Esophagus muscularis mucosa (tissue), 4 donors: Measurements from ENCODE around the gene PRKAR2A. TPM values are rescaled to one million over a fixed set of nuclear protein-coding genes. Genes with fewer than 3 reads are reported as not detected.
A peak's percentile ranks its signal among the peaks of the same experiment; 100 is the strongest.

Experiments used
- DNase-seq: peaks from one replicate; pipeline ENCODE4 v3.0.0-alpha.2; 2017; ENCODE audit errors: extremely low spot score
- H3K27ac ChIP-seq, 4 donors: fragments of 200-600 bp; sonication (generic); replicated peaks in 1 of 4; 1 replicate in 3 of 4; 2 replicates in 1 of 4; pipeline ENCODE4 v1.5.1; 2016 to 2019; ENCODE audit warnings: mild to moderate bottlenecking in 1 of 4
- H3K27me3 ChIP-seq, 4 donors: fragments of 200-600 bp; sonication (generic); one replicate each; pipeline versions ENCODE4 v1.5.1 to v1.6.0; 2016 to 2019
- H3K36me3 ChIP-seq, 4 donors: fragments of 200-600 bp; sonication (generic); one replicate each; pipeline ENCODE4 v1.5.1; 2016 to 2019
- H3K4me1 ChIP-seq, 4 donors: fragments of 200-600 bp; sonication (generic); one replicate each; pipeline ENCODE4 v1.5.1; 2016 to 2019
- H3K4me3 ChIP-seq, 4 donors: fragments of 200-600 bp; sonication (generic); 1 replicate in 2 of 4; 2 replicates in 2 of 4; pipeline ENCODE4 v1.5.1; 2016 to 2019; ENCODE audit warnings: mild to moderate bottlenecking in 4 of 4, moderate library complexity in 1 of 4
- H3K9me3 ChIP-seq, 4 donors: fragments of 200-600 bp; sonication (generic); 1 replicate in 3 of 4; 2 replicates in 1 of 4; pipeline ENCODE4 v1.5.1; 2016 to 2019
- CTCF ChIP-seq, 3 experiments: fragments of 200-600 bp in 2 of 3; fragments of 450-650 bp in 1 of 3; sonication (generic) in 2 of 3; IDR thresholded peaks; one replicate each; pipeline ENCODE4 v1.5.1; 2017 to 2019; ENCODE audit warnings: antibody characterized with exemption in 3 of 3, mild to moderate bottlenecking in 2 of 3, moderate library complexity in 1 of 3
- EP300 ChIP-seq: sonication (generic); formaldehyde crosslinking; IDR thresholded peaks from one replicate; pipeline ENCODE4 v1.6.1; 2017; ENCODE audit warnings: antibody characterized with exemption
- POLR2A ChIP-seq: fragments of 450-650 bp; IDR thresholded peaks from one replicate; pipeline ENCODE4 v1.6.1; 2017; ENCODE audit warnings: antibody characterized with exemption, moderate library complexity, mild to moderate bottlenecking, low read depth
- POLR2AphosphoS5 ChIP-seq, 2 donors: sonication (generic); formaldehyde crosslinking; IDR thresholded peaks; one replicate each; pipeline ENCODE4 v1.6.1; 2017; ENCODE audit warnings: antibody characterized with exemption in 2 of 2
- WGBS: methylation state at CpG from one replicate; pipeline ENCODE4 v1.1.5; 2018; 5-methylcytosine and 5-hydroxymethylcytosine counted together
- intact Hi-C: fragments of 100-400 bp; cut with DNase I; formaldehyde crosslinking; loops from one replicate; pipeline ENCODE4 v1.15.1; 2023
- total RNA-seq, 4 donors: library from RNA; depleted of rRNA; stranded (reverse); fragments of >200 nt; gene quantifications; one replicate each; pipeline versions ENCODE4 v1.1.0 to v1.2.1, GENCODE V29; 2016

Gene PRKAR2A
- total RNA-seq, 4 donors from 2014 or later = 30.7 to 43.3 (median 34.2) TPM

GRCh38 chr3:48851407-48851806, 3.7 kb upstream of the PRKAR2A start:
- Histone ChIP-seq H3K4me3 (no peak overlapping the region), H3K4me1 (peaks cover 3 to 14% (median 12%) of the 10 kb centered on the region in 4 donors), H3K9me3 (no peaks in the 10 kb centered on the region), H3K36me3 (peaks cover 0 to 23% (median 17%) of the 10 kb centered on the region in 4 donors), H3K27ac (no peak overlapping the region), H3K27me3 (no peaks in the 10 kb centered on the region)
- no peak for DNase-seq
- TF ChIP-seq POLR2AphosphoS5 (IDR thresholded peaks at IDR 0.05) = no peak
- no peak for TF ChIP-seq EP300
- TF ChIP-seq POLR2A = no peak
- TF ChIP-seq CTCF (IDR thresholded peaks at IDR 0.05) = no peak
- intact Hi-C loops = no loop called here
- 56% methylated on average over 2 of the region's 3 CpGs for WGBS

DNA sequence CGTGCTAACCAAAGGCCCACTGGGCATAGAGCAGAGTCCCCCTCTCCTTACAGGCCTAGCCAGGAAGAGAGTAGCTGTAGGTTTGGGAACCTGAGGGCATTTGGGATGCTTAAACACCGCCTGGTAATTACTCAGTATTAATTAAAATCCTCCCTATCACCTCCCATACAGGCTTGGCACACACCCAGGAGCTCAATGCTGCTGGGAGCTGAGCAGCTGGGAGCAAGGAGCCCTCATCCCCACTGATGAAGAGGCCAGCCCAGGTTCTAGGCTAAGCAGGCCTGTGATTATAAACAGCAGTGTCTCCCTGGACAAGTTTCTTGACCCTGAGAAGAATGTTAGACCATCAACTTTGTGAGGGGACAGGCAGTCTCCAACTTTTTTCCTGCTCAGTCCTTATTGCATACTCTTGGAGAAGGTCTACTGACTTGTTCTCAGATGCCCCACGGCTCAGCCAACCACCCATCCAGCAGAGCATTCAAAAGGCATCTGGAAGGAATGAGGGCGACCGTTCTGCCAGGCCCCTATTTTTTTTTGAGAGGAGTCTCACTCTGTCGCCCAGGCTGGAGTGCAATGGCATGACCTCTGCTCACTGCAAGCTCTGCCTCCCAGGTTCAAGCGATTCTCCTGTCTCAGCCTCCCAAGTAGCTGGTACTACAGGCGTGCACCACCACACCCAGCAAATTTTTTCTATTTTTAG, 1.3 kb upstream of the PRKAR2A start:
- intact Hi-C loops = loop anchor here (5.0 kb wide), 2 partner anchors 48 to 68 kb away; partner anchors contain the start of genes ARIH2 and SLC25A20
- no peak for DNase-seq
- H3K27me3 ChIP-seq = no peaks in the 10 kb centered on the region

DNA sequence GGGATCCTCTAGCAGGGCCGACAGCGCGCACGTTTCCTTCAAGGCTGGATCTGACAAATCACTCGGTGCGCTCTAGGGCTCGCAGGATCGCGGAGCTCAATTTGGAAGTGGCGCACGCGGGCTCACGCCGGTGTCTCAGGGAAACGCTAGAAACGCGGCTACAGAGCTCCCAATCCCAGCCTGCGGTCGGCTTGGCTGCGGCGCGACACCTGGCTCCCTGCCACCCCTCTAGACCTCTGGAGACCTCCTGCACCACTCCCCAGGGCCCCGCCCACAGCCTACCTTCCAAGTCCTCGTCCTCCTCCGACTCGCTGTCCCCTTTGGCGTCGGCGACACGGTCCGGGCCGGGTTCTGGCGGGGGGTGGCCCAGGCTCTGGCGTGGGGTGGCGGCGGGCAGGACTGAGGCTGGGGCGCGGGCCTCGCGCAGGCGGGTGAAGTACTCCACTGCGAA, 596 bp downstream of the PRKAR2A start:
- peaks cover 19 to 30% (median 28%) of the 10 kb centered on the region in 4 donors for H3K4me1 ChIP-seq
- no peaks in the 10 kb centered on the region for H3K9me3 ChIP-seq
- TF ChIP-seq EP300 (no peak), POLR2A (no peak), CTCF (IDR thresholded peaks at IDR 0.05) (no peak), POLR2AphosphoS5 (IDR thresholded peaks at IDR 0.05) (peak in 1 of 2 donors; percentile 50)
- WGBS = 0% methylated on average over 1 of the region's 42 CpGs
- H3K27ac ChIP-seq = peak overlapping the region; percentile 91 to 97 (median 96)
- peak; percentile 93 for DNase-seq
- intact Hi-C loops = loop anchor here (5.0 kb wide), 2 partner anchors 50 to 70 kb away; partner anchors contain the start of genes ARIH2 and SLC25A20
- peak overlapping the region; percentile 76 to 94 (median 84) for H3K4me3 ChIP-seq
- no peaks in the 10 kb centered on the region for H3K27me3 ChIP-seq
- H3K36me3 ChIP-seq = peaks cover 0 to 2% (median 0%) of the 10 kb centered on the region in 4 donors

More for the DNA sequence above, 1.3 kb upstream of the PRKAR2A start:
- Histone ChIP-seq H3K27ac (peak overlapping the region in 1 of 4 donors; percentile 91), H3K9me3 (no peaks in the 10 kb centered on the region), H3K4me1 (peaks cover 19 to 30% (median 28%) of the 10 kb centered on the region in 4 donors), H3K36me3 (peaks cover 0 to 13% (median 1%) of the 10 kb centered on the region in 4 donors), H3K4me3 (no peak overlapping the region)
- WGBS = 95% methylated on average over 8 of the region's 8 CpGs
- TF ChIP-seq POLR2AphosphoS5 (IDR thresholded peaks at IDR 0.05) = no peak
- TF ChIP-seq CTCF (IDR thresholded peaks at IDR 0.05) = no peak
- TF ChIP-seq EP300 = no peak
- no peak for TF ChIP-seq POLR2A

- intact Hi-C loops = loop anchor here (5.0 kb wide), 2 partner anchors 52 to 72 kb away; partner anchors contain the start of genes ARIH2 and SLC25A20
- Histone ChIP-seq H3K4me1 (peaks cover 19 to 32% (median 28%) of the 10 kb centered on the region in 4 donors), H3K9me3 (no peaks in the 10 kb centered on the region), H3K27me3 (no peaks in the 10 kb centered on the region), H3K4me3 (peak overlapping the region in 2 of 4 donors; percentile 76 to 94), H3K27ac (no peak overlapping the region), H3K36me3 (no peaks in the 10 kb centered on the region)
- TF ChIP-seq EP300 = no peak
- TF ChIP-seq CTCF (IDR thresholded peaks at IDR 0.05) = no peak
- TF ChIP-seq POLR2A = no peak
- no peak for TF ChIP-seq POLR2AphosphoS5 (IDR thresholded peaks at IDR 0.05)
- WGBS = 41% methylated on average over 2 of the region's 2 CpGs
- DNase-seq = no peak
Measured at GRCh38 chr3:48845170-48845569, 2.5 kb downstream of the PRKAR2A start.
